Measurements from ENCODE around the gene NT5DC2. TPM values are rescaled to one million over a fixed set of nuclear protein-coding genes. Genes with fewer than 3 reads are reported as not detected.

Gene NT5DC2
- total RNA-seq, 2 donors from 2014 or later = 25.4 to 32.4 TPM

GRCh38 chr3:52516509-52517195 is 17.0 kb downstream of the NT5DC2 start:
- H3K36me3 ChIP-seq (replicated peaks in 1 of 2; ENCODE audit: insufficient read depth in 1 of 2, low read depth in 2 of 2) = no peaks in the 10 kb centered on the region
- intact Hi-C loops (cut with DNase I) = no loop called here
- no peaks in the 10 kb centered on the region for H3K9me3 ChIP-seq
- H3K27me3 ChIP-seq = no peaks in the 10 kb centered on the region
- DNase-seq (no peak), ATAC-seq (no peak)
- TF ChIP-seq CTCF (IDR thresholded peaks at IDR 0.05) (no peak), POLR2A (IDR thresholded peaks at IDR 0.05) (no peak)
- H3K4me1 ChIP-seq = no peaks in the 10 kb centered on the region
- 92 to 98% methylated on average over 10 to 17 of the region's 19 CpGs for WGBS, 2 donors
- no peak overlapping the region for H3K4me3 ChIP-seq
- no peak overlapping the region for H3K27ac ChIP-seq

- no peak for ATAC-seq
- WGBS, 2 donors = 79 to 83% methylated on average over 5 to 6 of the region's 6 CpGs
These were observed 18.5 kb downstream of the NT5DC2 start for GRCh38 chr3:52515192-52515591.

GRCh38 chr3:52514576-52514975 is 19.1 kb downstream of the NT5DC2 start:
- no peak for DNase-seq
- Histone ChIP-seq H3K27ac (no peak overlapping the region), H3K4me1 (no peaks in the 10 kb centered on the region), H3K4me3 (no peak overlapping the region), H3K36me3 (replicated peaks in 1 of 2; ENCODE audit: insufficient read depth in 1 of 2, low read depth in 2 of 2) (no peaks in the 10 kb centered on the region), H3K9me3 (no peaks in the 10 kb centered on the region), H3K27me3 (no peaks in the 10 kb centered on the region)
- TF ChIP-seq POLR2A (IDR thresholded peaks at IDR 0.05) = no peak
- TF ChIP-seq CTCF (IDR thresholded peaks at IDR 0.05) = no peak
- 67 to 88% methylated on average over 1 to 11 of the region's 11 CpGs for whole genome bisulfite sequencing, 2 donors
- intact Hi-C loops (cut with DNase I) = no loop called here
- no peak for ATAC-seq

More at GRCh38 chr3:52515192-52515591, 18.5 kb downstream of the NT5DC2 start:
- H3K36me3 ChIP-seq (replicated peaks in 1 of 2; ENCODE audit: insufficient read depth in 1 of 2, low read depth in 2 of 2) = no peaks in the 10 kb centered on the region
- no peaks in the 10 kb centered on the region for H3K4me1 ChIP-seq
- no peaks in the 10 kb centered on the region for H3K27me3 ChIP-seq
- H3K9me3 ChIP-seq = no peaks in the 10 kb centered on the region
- TF ChIP-seq CTCF (IDR thresholded peaks at IDR 0.05) = no peak
- no peak for TF ChIP-seq POLR2A (IDR thresholded peaks at IDR 0.05)
- no peak overlapping the region for H3K27ac ChIP-seq
- intact Hi-C loops (cut with DNase I) = no loop called here
- DNase-seq = no peak
- H3K4me3 ChIP-seq = no peak overlapping the region

- no peak for DNase-seq
- no peak for TF ChIP-seq POLR2A (IDR thresholded peaks at IDR 0.05)
- TF ChIP-seq CTCF (IDR thresholded peaks at IDR 0.05) = no peak
- Histone ChIP-seq H3K27me3 (no peaks in the 10 kb centered on the region), H3K36me3 (replicated peaks in 1 of 2; ENCODE audit: insufficient read depth in 1 of 2, low read depth in 2 of 2) (no peaks in the 10 kb centered on the region), H3K27ac (no peak overlapping the region), H3K4me3 (no peak overlapping the region), H3K4me1 (no peaks in the 10 kb centered on the region), H3K9me3 (no peaks in the 10 kb centered on the region)
- ATAC-seq = no peak
- 78 to 90% methylated on average over 6 to 7 of the region's 7 CpGs for WGBS, 2 donors
- intact Hi-C loops (cut with DNase I) = no loop called here
These were observed 20.4 kb downstream of the NT5DC2 start for GRCh38 chr3:52513281-52513680.

- no peak for DNase-seq
- TF ChIP-seq POLR2A (IDR thresholded peaks at IDR 0.05) (no peak), CTCF (IDR thresholded peaks at IDR 0.05) (no peak)
- H3K4me3 ChIP-seq = no peak overlapping the region
- intact Hi-C loops (cut with DNase I) = no loop called here
- WGBS, 2 donors = 81 to 93% methylated on average over 2 to 15 of the region's 17 CpGs
- no peak for ATAC-seq
- H3K36me3 ChIP-seq (replicated peaks in 1 of 2; ENCODE audit: insufficient read depth in 1 of 2, low read depth in 2 of 2) = no peaks in the 10 kb centered on the region
- no peaks in the 10 kb centered on the region for H3K9me3 ChIP-seq
- no peak overlapping the region for H3K27ac ChIP-seq
- no peaks in the 10 kb centered on the region for H3K4me1 ChIP-seq
- no peaks in the 10 kb centered on the region for H3K27me3 ChIP-seq
These were observed 20.9 kb downstream of the NT5DC2 start for GRCh38 chr3:52512727-52513126.
